OCI-LY1 (cell line): ENCODE data around the gene WWP2.

Experiments
- H2AFZ ChIP-seq: fragments of 200-600 bp; sonication (generic), shearing (Covaris generic); 2 replicates; pipeline ENCODE4 v1.6.0; 2014; ENCODE audit warnings: antibody characterized with exemption, mild to moderate bottlenecking, low read length
- H3F3A ChIP-seq: fragments of 200-600 bp; sonication (generic), shearing (Covaris generic); 2 replicates; pipeline ENCODE4 v1.6.0; 2014; ENCODE audit warnings: mild to moderate bottlenecking, antibody characterized with exemption, low read length, moderate library complexity; ENCODE audit not compliant: insufficient read depth
- H3K27ac ChIP-seq: fragments of 200-600 bp; sonication (generic); 2 replicates; pipeline ENCODE4 v1.5.1; 2014; ENCODE audit warnings: low read length, mixed run types, mild to moderate bottlenecking, low read depth; ENCODE audit not compliant: poor library complexity, severe bottlenecking
- H3K27me3 ChIP-seq: fragments of 200-600 bp; sonication (generic); 2 replicates; pipeline ENCODE4 v1.6.0; 2014; ENCODE audit warnings: antibody characterized with exemption, mild to moderate bottlenecking, low read length, moderate library complexity; ENCODE audit not compliant: insufficient read depth
- H3K36me3 ChIP-seq: fragments of 200-600 bp; sonication (generic); 2 replicates; pipeline ENCODE4 v1.6.1; 2014; ENCODE audit warnings: mild to moderate bottlenecking, antibody characterized with exemption, low read length, moderate library complexity, mixed read lengths; ENCODE audit not compliant: insufficient read depth
- H3K4me1 ChIP-seq: fragments of 200-600 bp; sonication (generic); 2 replicates; pipeline ENCODE4 v1.5.1; 2014; ENCODE audit warnings: mild to moderate bottlenecking, low read length, moderate library complexity; ENCODE audit not compliant: insufficient read depth, severe bottlenecking
- H3K4me2 ChIP-seq: fragments of 200-600 bp; sonication (generic), shearing (Covaris generic); 2 replicates; pipeline ENCODE4 v1.6.1; 2014; ENCODE audit warnings: low read length
- H3K4me3 ChIP-seq: fragments of 200-600 bp; sonication (generic); 2 replicates; pipeline ENCODE4 v1.5.1; 2014; ENCODE audit warnings: low read length, low read depth, mild to moderate bottlenecking, mixed read lengths; ENCODE audit not compliant: poor library complexity, severe bottlenecking
- H3K79me2 ChIP-seq: fragments of 200-600 bp; shearing (Covaris generic); 2 replicates; pipeline ENCODE4 v1.6.1; 2016; ENCODE audit warnings: mixed run types, low read length, mixed read lengths; ENCODE audit not compliant: insufficient read depth
- H3K9ac ChIP-seq: fragments of 200-600 bp; sonication (generic), shearing (Covaris generic); 2 replicates; pipeline ENCODE4 v1.6.1; 2014; ENCODE audit warnings: mild to moderate bottlenecking, low read length, mixed read lengths
- H3K9me2 ChIP-seq: fragments of 200-600 bp; sonication (generic), shearing (Covaris generic); 2 replicates; pipeline ENCODE4 v1.6.1; 2014; ENCODE audit warnings: low read depth, mild to moderate bottlenecking, low read length, mixed read lengths
- H3K9me3 ChIP-seq: fragments of 200-600 bp; shearing (Covaris generic); 2 replicates; pipeline ENCODE4 v1.6.1; 2014; ENCODE audit warnings: low read length, mixed read lengths
- H4K20me1 ChIP-seq: fragments of 200-600 bp; sonication (generic), shearing (Covaris generic); 2 replicates; pipeline ENCODE4 v1.6.0; 2016; ENCODE audit warnings: mild to moderate bottlenecking, low read length; ENCODE audit not compliant: insufficient read depth
- CTCF ChIP-seq: fragments of 200-600 bp; sonication (generic), shearing (Covaris generic); IDR thresholded peaks from 2 replicates; pipeline ENCODE4 v1.5.1; 2017; ENCODE audit warnings: mild to moderate bottlenecking, antibody characterized with exemption, low read length, moderate library complexity, mixed read lengths
- EZH2 ChIP-seq: fragments of 200-600 bp; sonication (generic), shearing (Covaris generic); IDR thresholded peaks from 2 replicates; pipeline ENCODE4 v1.8.0; 2017; ENCODE audit warnings: borderline replicate concordance, mixed run types, mild to moderate bottlenecking, antibody characterized with exemption, low read length, moderate library complexity, mixed read lengths

WWP2 gene

GRCh38 chr16:69936252-69936651 lies 174.1 kb downstream of the WWP2 start:
- Histone ChIP-seq H3K9ac (no peak overlapping the region), H2AFZ (no peak overlapping the region), H4K20me1 (no peaks in the 10 kb centered on the region), H3K4me1 (no peaks in the 10 kb centered on the region), H3K27ac (no peak overlapping the region), H3F3A (no peaks in the 10 kb centered on the region), H3K36me3 (peaks cover 28% of the 10 kb centered on the region), H3K27me3 (no peaks in the 10 kb centered on the region), H3K9me3 (no peaks in the 10 kb centered on the region), H3K9me2 (no peaks in the 10 kb centered on the region), H3K79me2 (no peaks in the 10 kb centered on the region), H3K4me3 (no peak overlapping the region), H3K4me2 (no peak overlapping the region)
- TF ChIP-seq EZH2 = no peak
- TF ChIP-seq CTCF = no peak

DNA sequence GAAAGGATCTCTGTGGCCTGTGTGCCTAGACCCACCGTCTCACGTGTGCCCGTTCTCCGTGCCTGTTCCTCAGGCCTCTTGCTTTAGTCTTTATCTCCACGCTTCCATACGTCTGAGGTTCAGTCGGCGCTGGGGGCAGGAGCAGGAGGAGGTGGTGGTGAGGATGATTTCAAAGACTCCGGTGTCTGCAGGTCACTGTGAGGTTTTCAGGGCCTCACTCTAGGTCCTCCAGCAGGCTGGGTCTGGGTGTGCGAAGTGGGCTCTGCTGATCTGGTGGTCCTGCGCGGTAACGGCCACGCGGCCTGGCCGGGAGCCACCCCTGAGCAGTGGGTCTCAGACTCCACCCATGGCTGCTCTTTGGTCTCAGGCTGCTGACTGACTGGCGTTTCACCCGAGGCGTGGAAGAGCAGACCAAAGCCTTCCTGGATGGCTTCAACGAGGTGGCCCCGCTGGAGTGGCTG lies 174.6 kb downstream of the WWP2 start:
- Histone ChIP-seq H3F3A (no peaks in the 10 kb centered on the region), H3K9me3 (no peaks in the 10 kb centered on the region), H3K79me2 (no peaks in the 10 kb centered on the region), H3K4me2 (no peak overlapping the region), H2AFZ (no peak overlapping the region), H3K36me3 (peaks cover 24% of the 10 kb centered on the region; the same call in 1 of the 2 replicates), H4K20me1 (no peaks in the 10 kb centered on the region), H3K4me1 (no peaks in the 10 kb centered on the region), H3K9me2 (no peaks in the 10 kb centered on the region), H3K4me3 (no peak overlapping the region), H3K9ac (no peak overlapping the region), H3K27ac (no peak overlapping the region), H3K27me3 (no peaks in the 10 kb centered on the region)
- no peak for TF ChIP-seq EZH2
- TF ChIP-seq CTCF = no peak

DNA sequence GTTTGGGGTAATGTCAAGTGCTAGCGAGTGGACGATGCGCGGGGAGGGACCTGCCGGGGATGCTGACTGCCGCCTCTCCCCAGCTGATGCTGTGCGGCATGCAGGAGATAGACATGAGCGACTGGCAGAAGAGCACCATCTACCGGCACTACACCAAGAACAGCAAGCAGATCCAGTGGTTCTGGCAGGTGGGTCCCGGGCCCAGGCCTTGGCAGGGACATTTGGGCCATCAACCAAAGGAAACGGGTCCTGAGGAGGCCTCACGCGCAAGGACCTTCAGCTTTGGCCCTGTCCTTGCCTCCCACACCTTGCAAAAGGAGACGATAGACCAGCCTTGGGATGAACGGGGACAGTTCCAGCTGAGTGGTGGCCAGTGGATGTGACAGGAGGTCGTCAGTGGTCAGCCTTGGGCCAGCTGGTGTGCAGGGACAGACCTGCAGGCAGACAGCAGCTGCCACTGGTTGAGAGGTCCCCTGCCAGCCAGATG lies 175.4 kb downstream of the WWP2 start:
- TF ChIP-seq EZH2 = no peak
- TF ChIP-seq CTCF = peak; percentile 69
- no peaks in the 10 kb centered on the region for H3K4me1 ChIP-seq
- H3K4me3 ChIP-seq = no peak overlapping the region
- no peaks in the 10 kb centered on the region for H3F3A ChIP-seq
- H3K9me3 ChIP-seq = no peaks in the 10 kb centered on the region
- no peaks in the 10 kb centered on the region for H3K27me3 ChIP-seq
- H4K20me1 ChIP-seq = no peaks in the 10 kb centered on the region
- H3K79me2 ChIP-seq = no peaks in the 10 kb centered on the region
- H3K9me2 ChIP-seq = no peaks in the 10 kb centered on the region
- H3K36me3 ChIP-seq = peaks cover 19% of the 10 kb centered on the region; the same call in 1 of the 2 replicates
- H2AFZ ChIP-seq = no peak overlapping the region
- H3K9ac ChIP-seq = no peak overlapping the region
- H3K4me2 ChIP-seq = no peak overlapping the region
- no peak overlapping the region for H3K27ac ChIP-seq
